D721Med (cell line): ENCODE results near the gene CXXC5.

Experiments used
- DNase-seq: peaks from one replicate; pipeline ENCODE4 v3.0.0; 2011; ENCODE audit warnings: low spot score; ENCODE audit not compliant: insufficient read length
- FAIRE-seq: peaks from 2 replicates; lab custom pipeline; 2011; peaks lifted over from hg19 to GRCh38; lab: Jason Lieb, UNC
- TF ChIP-seq, protein P1 (sequence below): IDR thresholded peaks from 2 replicates; pipeline ENCODE4 v1.5.1; 2012; ENCODE audit warnings: mild to moderate bottlenecking, control low read depth; ENCODE audit not compliant: insufficient read depth; ENCODE audit errors: missing control alignments

The CXXC5 gene

DNA sequence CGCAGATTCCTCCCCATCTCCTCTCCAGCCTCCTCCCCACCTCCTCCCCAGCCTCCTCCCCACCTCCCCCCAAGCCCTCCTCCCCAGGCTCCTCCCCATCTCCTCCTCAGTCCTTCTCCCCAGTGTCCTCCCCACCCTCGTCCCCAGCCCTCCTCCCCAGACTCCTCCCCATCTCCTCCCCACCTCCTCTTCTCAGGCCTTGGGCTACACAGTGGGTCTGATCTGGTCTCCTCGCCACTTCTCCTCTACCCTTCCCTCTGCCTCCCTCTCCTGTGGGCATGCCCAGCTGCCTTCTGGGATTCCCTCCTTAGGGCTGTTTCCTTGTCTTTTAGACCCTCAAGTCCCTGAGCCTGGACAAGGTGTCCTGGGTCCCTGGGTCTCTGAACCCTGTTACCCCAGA, 28.3 kb downstream of the CXXC5 start:
- FAIRE-seq (no peak), DNase-seq (no peak)
- TF ChIP-seq, protein P1, sequence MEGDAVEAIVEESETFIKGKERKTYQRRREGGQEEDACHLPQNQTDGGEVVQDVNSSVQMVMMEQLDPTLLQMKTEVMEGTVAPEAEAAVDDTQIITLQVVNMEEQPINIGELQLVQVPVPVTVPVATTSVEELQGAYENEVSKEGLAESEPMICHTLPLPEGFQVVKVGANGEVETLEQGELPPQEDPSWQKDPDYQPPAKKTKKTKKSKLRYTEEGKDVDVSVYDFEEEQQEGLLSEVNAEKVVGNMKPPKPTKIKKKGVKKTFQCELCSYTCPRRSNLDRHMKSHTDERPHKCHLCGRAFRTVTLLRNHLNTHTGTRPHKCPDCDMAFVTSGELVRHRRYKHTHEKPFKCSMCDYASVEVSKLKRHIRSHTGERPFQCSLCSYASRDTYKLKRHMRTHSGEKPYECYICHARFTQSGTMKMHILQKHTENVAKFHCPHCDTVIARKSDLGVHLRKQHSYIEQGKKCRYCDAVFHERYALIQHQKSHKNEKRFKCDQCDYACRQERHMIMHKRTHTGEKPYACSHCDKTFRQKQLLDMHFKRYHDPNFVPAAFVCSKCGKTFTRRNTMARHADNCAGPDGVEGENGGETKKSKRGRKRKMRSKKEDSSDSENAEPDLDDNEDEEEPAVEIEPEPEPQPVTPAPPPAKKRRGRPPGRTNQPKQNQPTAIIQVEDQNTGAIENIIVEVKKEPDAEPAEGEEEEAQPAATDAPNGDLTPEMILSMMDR: no peak

DNA sequence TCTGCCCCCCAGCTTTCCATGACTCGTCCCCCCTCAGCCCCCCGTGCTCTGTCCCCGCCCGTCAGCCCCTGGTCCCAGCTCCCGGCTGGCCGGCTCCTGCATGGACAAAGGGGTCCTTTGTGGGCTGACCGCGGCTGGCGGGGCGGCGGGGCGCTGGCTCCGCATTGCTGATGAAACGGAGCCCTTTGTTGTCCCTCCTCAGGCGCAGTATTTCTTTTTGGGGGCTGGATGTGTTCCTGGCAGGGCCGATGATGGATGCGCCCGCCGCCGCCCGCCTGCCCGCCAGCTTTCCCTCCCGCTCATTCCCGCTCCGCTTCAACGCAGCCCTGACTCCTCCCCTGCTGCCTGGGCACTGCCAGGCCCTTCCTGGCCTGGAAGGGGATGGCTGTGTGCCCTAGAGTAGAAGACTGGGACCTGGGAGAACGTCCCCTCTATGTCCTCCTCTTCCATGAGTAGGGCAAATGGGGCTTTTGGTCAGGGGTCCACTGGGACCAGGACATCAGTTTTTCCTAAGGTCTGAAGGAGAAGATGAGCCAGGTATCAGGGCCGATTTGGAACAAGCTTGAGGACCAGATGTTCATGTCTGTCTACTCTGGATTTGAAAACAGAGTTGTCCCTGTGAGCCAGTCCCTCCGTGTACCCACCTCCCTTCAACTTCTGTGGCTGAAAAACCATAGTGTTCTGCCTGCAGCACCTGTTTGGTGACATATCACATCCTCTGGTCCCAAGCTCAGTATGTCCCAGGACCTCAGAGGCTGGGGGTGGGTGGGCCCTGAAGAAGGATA, 29.0 kb downstream of the CXXC5 start:
- no peak for DNase-seq
- TF ChIP-seq, protein P1: no peak
- no peak for FAIRE-seq

- TF ChIP-seq, protein P1: no peak
- FAIRE-seq (no peak), DNase-seq (no peak)
Measured at GRCh38 chr5:139677736-139678613, 29.8 kb downstream of the CXXC5 start.

- FAIRE-seq (no peak), DNase-seq (no peak)
- TF ChIP-seq, protein P1: no peak
Measured at GRCh38 chr5:139678751-139679750, 30.9 kb downstream of the CXXC5 start.

DNA sequence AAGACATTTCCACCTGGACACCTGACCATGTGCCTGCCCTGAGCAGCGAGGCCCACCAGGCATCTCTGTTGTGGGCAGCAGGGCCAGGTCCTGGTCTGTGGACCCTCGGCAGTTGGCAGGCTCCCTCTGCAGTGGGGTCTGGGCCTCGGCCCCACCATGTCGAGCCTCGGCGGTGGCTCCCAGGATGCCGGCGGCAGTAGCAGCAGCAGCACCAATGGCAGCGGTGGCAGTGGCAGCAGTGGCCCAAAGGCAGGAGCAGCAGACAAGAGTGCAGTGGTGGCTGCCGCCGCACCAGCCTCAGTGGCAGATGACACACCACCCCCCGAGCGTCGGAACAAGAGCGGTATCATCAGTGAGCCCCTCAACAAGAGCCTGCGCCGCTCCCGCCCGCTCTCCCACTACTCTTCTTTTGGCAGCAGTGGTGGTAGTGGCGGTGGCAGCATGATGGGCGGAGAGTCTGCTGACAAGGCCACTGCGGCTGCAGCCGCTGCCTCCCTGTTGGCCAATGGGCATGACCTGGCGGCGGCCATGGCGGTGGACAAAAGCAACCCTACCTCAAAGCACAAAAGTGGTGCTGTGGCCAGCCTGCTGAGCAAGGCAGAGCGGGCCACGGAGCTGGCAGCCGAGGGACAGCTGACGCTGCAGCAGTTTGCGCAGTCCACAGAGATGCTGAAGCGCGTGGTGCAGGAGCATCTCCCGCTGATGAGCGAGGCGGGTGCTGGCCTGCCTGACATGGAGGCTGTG, 32.4 kb downstream of the CXXC5 start:
- TF ChIP-seq, protein P1: no peak
- DNase-seq (no peak), FAIRE-seq (no peak)

GRCh38 chr5:139681112-139681458, 32.9 kb downstream of the CXXC5 start:
- TF ChIP-seq, protein P1: no peak
- no peak for DNase-seq
- FAIRE-seq: no peak
